Astrocyte (in vitro differentiated cells and primary cell): Measurements from ENCODE around the gene RABEP2. TPM values are rescaled to one million over a fixed set of nuclear protein-coding genes. Genes with fewer than 3 reads are reported as not detected.

Experiments
- DNase-seq: peaks from one replicate; pipeline ENCODE4 v3.0.0-alpha.2; 2010; ENCODE audit warnings: low read depth
- FAIRE-seq: peaks from 2 replicates; lab custom pipeline; 2011; peaks lifted over from hg19 to GRCh38; lab: Jason Lieb, UNC
- H2AFZ ChIP-seq: 2 replicates; pipeline ENCODE4 v1.6.0; 2012; ENCODE audit warnings: low read depth, low read length, inconsistent platforms
- H3K27ac ChIP-seq: 2 replicates; pipeline ENCODE4 v1.5.1; 2011; ENCODE audit warnings: low read depth, low read length, inconsistent platforms
- H3K27me3 ChIP-seq: 2 replicates; pipeline ENCODE4 v1.6.0; 2011; ENCODE audit warnings: low read length, inconsistent platforms; ENCODE audit not compliant: insufficient read depth
- H3K36me3 ChIP-seq: 2 replicates; pipeline ENCODE4 v1.5.1; 2011; ENCODE audit warnings: low read length, inconsistent platforms; ENCODE audit not compliant: insufficient read depth
- H3K4me1 ChIP-seq: 2 replicates; pipeline ENCODE4 v1.5.1; 2011; ENCODE audit warnings: low read length, inconsistent platforms; ENCODE audit not compliant: insufficient read depth
- H3K4me2 ChIP-seq: 2 replicates; pipeline ENCODE4 v1.6.0; 2012; ENCODE audit warnings: low read length, inconsistent platforms
- H3K4me3 ChIP-seq: 2 replicates; pipeline ENCODE4 v1.5.1; 2011; ENCODE audit warnings: low read depth, mild to moderate bottlenecking, low read length, inconsistent platforms; ENCODE audit not compliant: insufficient read depth
- H3K79me2 ChIP-seq: 2 replicates; pipeline ENCODE4 v1.6.0; 2012; ENCODE audit warnings: mild to moderate bottlenecking, low read length, inconsistent platforms; ENCODE audit not compliant: insufficient read depth
- H3K9ac ChIP-seq: 2 replicates; pipeline ENCODE4 v1.6.0; 2012; ENCODE audit warnings: mild to moderate bottlenecking, low read length, inconsistent platforms
- H3K9me3 ChIP-seq: 2 replicates; pipeline ENCODE4 v1.5.1; 2012; ENCODE audit warnings: low read depth, mild to moderate bottlenecking, low read length, inconsistent platforms; ENCODE audit not compliant: insufficient read depth
- H4K20me1 ChIP-seq: 2 replicates; pipeline ENCODE4 v1.6.0; 2012; ENCODE audit warnings: low read length, inconsistent platforms; ENCODE audit not compliant: insufficient read depth
- H3K27ac Mint-ChIP-seq: one replicate; pipeline ENCODE4 v1.8.0; 2021; ENCODE audit warnings: mild to moderate bottlenecking, mixed read lengths; ENCODE audit not compliant: unreplicated experiment
- H3K27me3 Mint-ChIP-seq: one replicate; pipeline ENCODE4 v1.8.0; 2021; ENCODE audit warnings: low read depth, mixed read lengths; ENCODE audit not compliant: unreplicated experiment
- H3K36me3 Mint-ChIP-seq: one replicate; pipeline ENCODE4 v1.8.0; 2021; ENCODE audit warnings: low read depth, mixed read lengths; ENCODE audit not compliant: unreplicated experiment
- H3K4me1 Mint-ChIP-seq: one replicate; pipeline ENCODE4 v1.8.0; 2021; ENCODE audit warnings: low read depth, mixed read lengths; ENCODE audit not compliant: unreplicated experiment
- H3K4me3 Mint-ChIP-seq: one replicate; pipeline ENCODE4 v1.8.0; 2021; ENCODE audit warnings: mild to moderate bottlenecking, moderate library complexity, mixed read lengths; ENCODE audit not compliant: unreplicated experiment
- H3K9me3 Mint-ChIP-seq: one replicate; pipeline ENCODE4 v1.8.0; 2021; ENCODE audit warnings: mild to moderate bottlenecking, mixed read lengths; ENCODE audit not compliant: unreplicated experiment
- CTCF ChIP-seq: IDR thresholded peaks from 2 replicates; pipeline ENCODE4 v1.5.1; 2011; ENCODE audit warnings: low read depth, mild to moderate bottlenecking, inconsistent platforms, low read length, moderate library complexity; ENCODE audit not compliant: insufficient read depth
- EZH2 ChIP-seq: IDR thresholded peaks from 2 replicates; pipeline ENCODE4 v1.6.1; 2012; ENCODE audit warnings: mild to moderate bottlenecking, low read length, inconsistent platforms; ENCODE audit not compliant: insufficient read depth
- total RNA-seq: library from RNA; stranded (reverse); gene quantifications from 2 replicates; pipeline ENCODE4 v1.2.1, GENCODE V29; 2021

Gene RABEP2
- total RNA-seq, 1 donor from 2014 or later, result 19.4 TPM

GRCh38 chr16:28878083-28878926 is 46.7 kb downstream of the RABEP2 start, which contains the start of gene ATP2A1:
TSS of gene ATP2A1 (plus strand) at chr16:28878488. CDS start at chr16:28878672, 184 bp downstream.
- Histone ChIP-seq H3K27me3 (no peaks in the 10 kb centered on the region), H3K36me3 (no peaks in the 10 kb centered on the region), H3K4me3 (peak within 1 kb of the TSS; percentile 78), H3K27ac (no peak within 1 kb of the TSS), H3K9ac (peak within 1 kb of the TSS; percentile 81), H4K20me1 (peaks cover 11% of the 10 kb centered on the region), H2AFZ (peak within 1 kb of the TSS; percentile 79), H3K79me2 (no peaks in the 10 kb centered on the region), H3K4me1 (peaks cover 13% of the 10 kb centered on the region), H3K9me3 (no peaks in the 10 kb centered on the region), H3K4me2 (peak within 1 kb of the TSS; percentile 98)
- FAIRE-seq (no peak), DNase-seq (no peak)
- H3K36me3 Mint-ChIP-seq, result peaks cover 6% of the 10 kb centered on the region
- H3K4me1 Mint-ChIP-seq, result peaks cover 2% of the 10 kb centered on the region
- H3K27ac Mint-ChIP-seq, result peak within 1 kb of the TSS; percentile 18
- TF ChIP-seq CTCF (no peak), EZH2 (no peak)
- H3K4me3 Mint-ChIP-seq, result peak within 1 kb of the TSS; percentile 88
- H3K27me3 Mint-ChIP-seq, result peaks cover 8% of the 10 kb centered on the region
- H3K9me3 Mint-ChIP-seq, result no peaks in the 10 kb centered on the region

GRCh38 chr16:28877655-28878000 is 47.4 kb downstream of the RABEP2 start:
- TF ChIP-seq EZH2 (no peak), CTCF (no peak)
- no peak overlapping the region for H3K4me2 ChIP-seq
- Mint-ChIP-seq H3K36me3 (peaks cover 9% of the 10 kb centered on the region), H3K27ac (no peak overlapping the region), H3K4me3 (peak overlapping the region; percentile 47), H3K27me3 (peaks cover 8% of the 10 kb centered on the region), H3K9me3 (no peaks in the 10 kb centered on the region), H3K4me1 (peaks cover 2% of the 10 kb centered on the region)
- peaks cover 13% of the 10 kb centered on the region for H3K4me1 ChIP-seq
- no peak overlapping the region for H3K27ac ChIP-seq
- FAIRE-seq, result no peak
- no peak overlapping the region for H3K9ac ChIP-seq
- H3K36me3 ChIP-seq, result no peaks in the 10 kb centered on the region
- no peaks in the 10 kb centered on the region for H3K79me2 ChIP-seq
- no peaks in the 10 kb centered on the region for H3K9me3 ChIP-seq
- no peak overlapping the region for H3K4me3 ChIP-seq
- H3K27me3 ChIP-seq, result no peaks in the 10 kb centered on the region
- DNase-seq, result no peak
- no peak overlapping the region for H2AFZ ChIP-seq
- peaks cover 11% of the 10 kb centered on the region for H4K20me1 ChIP-seq
